Heart right ventricle (tissue), 16 donors: Measurements from ENCODE around the gene BNIP2. TPM values are rescaled to one million over a fixed set of nuclear protein-coding genes. Genes with fewer than 3 reads are reported as not detected.

Source experiments
- ATAC-seq, 8 donors: fragments of 200-7000 bp; cut with Tn5 transposase; one replicate each; pipeline ENCODE4 v1.9.1; 2020; ENCODE audit warnings: mild to moderate bottlenecking in 8 of 8, moderate library complexity in 8 of 8, moderate number of reproducible peaks in 1 of 8
- DNase-seq, 2 donors: peaks; one replicate each; pipeline ENCODE4 v3.0.0-alpha.2; 2020
- H3K27ac ChIP-seq, 10 donors: fragments of 200-600 bp; sonication (generic) in 2 of 10; one replicate each; pipeline versions ENCODE4 v1.5.0 to v1.8.0; 2020 to 2022; ENCODE audit warnings: mild to moderate bottlenecking in 3 of 10
- H3K27me3 ChIP-seq, 7 donors: fragments of 200-600 bp; one replicate each; pipeline ENCODE4 v1.8.0; 2021 to 2022; ENCODE audit warnings: mild to moderate bottlenecking in 2 of 7
- H3K36me3 ChIP-seq, 9 donors: fragments of 200-600 bp; sonication (generic) in 1 of 9; one replicate each; pipeline versions ENCODE4 v1.5.0 to v1.8.0; 2020 to 2022; ENCODE audit warnings: mild to moderate bottlenecking in 2 of 9
- H3K4me1 ChIP-seq, 9 donors: fragments of 200-600 bp; sonication (generic) in 1 of 9; one replicate each; pipeline versions ENCODE4 v1.5.0 to v1.8.0; 2020 to 2022; ENCODE audit warnings: mild to moderate bottlenecking in 4 of 9
- H3K4me3 ChIP-seq, 10 donors: fragments of 200-600 bp; sonication (generic) in 2 of 10; one replicate each; pipeline versions ENCODE4 v1.5.0 to v1.8.0; 2020 to 2022; ENCODE audit warnings: mild to moderate bottlenecking in 7 of 10, moderate library complexity in 2 of 10
- H3K9me3 ChIP-seq, 11 donors: fragments of 200-600 bp in 10 of 11; sonication (generic) in 2 of 11; one replicate each; pipeline versions ENCODE4 v1.5.0 to v1.8.0; 2013 to 2022; ENCODE audit warnings: mild to moderate bottlenecking in 2 of 11, control low read depth in 1 of 11, moderate library complexity in 1 of 11
- WGBS, 2 donors: extraction: QIAGEN DNeasy Blood & Tissue Kit; methylation state at CpG; one replicate each; pipeline ENCODE4 v1.1.7; 2013; ENCODE audit warnings: inconsistent platforms in 1 of 2; 5-methylcytosine and 5-hydroxymethylcytosine counted together
- intact Hi-C, 10 donors: fragments of 100-400 bp; cut with DNase I; formaldehyde crosslinking; loops; one replicate each; pipeline versions ENCODE4 v1.11.1 to v1.14.2; 2022
- polyA plus RNA-seq, 2 donors: library from polyadenylated mRNA; stranded (reverse); fragments of 200-250 nt; gene quantifications; one replicate each; pipeline ENCODE4 v1.2.3, GENCODE V29; 2013
- total RNA-seq, 10 donors: library from RNA; stranded (reverse); fragmentation: NEBNext Ultra II Directional in 3 of 10; extraction: Animal tissue kit (Norgen Biotek cat#: 25700) in 3 of 10; gene quantifications; one replicate each; pipeline versions ENCODE4 v1.2.1 to v1.2.4, GENCODE V29; 2021 to 2023
- TF ChIP-seq, protein P1 (sequence below), 9 donors: fragments of 200-600 bp; sonication (generic) in 2 of 9; IDR thresholded peaks; one replicate each; pipeline versions ENCODE4 v1.5.0 to v1.8.0; 2021 to 2022; ENCODE audit warnings: antibody characterized with exemption in 9 of 9, mild to moderate bottlenecking in 5 of 9, moderate library complexity in 1 of 9
- donor health status: Arrhythmogenic right ventricular cardiomyopathy.
- donor health status: ischemic (EF 13 %, LVEDD 7.1; RV severe dilation, severe dysfunction).
- donor health status: healthy with polysubstance abuse.
- donor health status: DM: no; HTN: yes; CAD: no.
- donor health status: DM: no; HTN: no; CAD: no.
- donor health status: ischemic (EF 25% LVEDD 6.9; RV normal size, moderate dysfunction).
- donor health status: ischemic (EF 25% LVEDD 5.7; RV mildly dilated, moderate dysfunction).
- donor health status: healthy.
- donor health status: DM: yes; HTN: yes; CAD: no.
- donor health status: Ischemic cardiomyopathy.
- donor health status: ischemic (EF 35%, LVEDD 5.7; RV mildly dilated, moderate dysfunction).
- donor health status: nonischemic (EF 11% LVEDD 7.7; RV severe dilation, severe dysfunction).
- donor health status: DM: yes; HTN: yes; CAD: no.
- donor health status: PGD.
- donor health status: ischemic (EF 29% LVEDD 5.4; RV normal size, mild dysfunction).
- donor health status: nonischemic (EF 23%, LVEDD 6.1; RV moderate dilation, normal function).

The BNIP2 gene
- total and polyA plus RNA-seq, 12 donors, result 28.3 to 96.6 (median 78.3) TPM

DNA sequence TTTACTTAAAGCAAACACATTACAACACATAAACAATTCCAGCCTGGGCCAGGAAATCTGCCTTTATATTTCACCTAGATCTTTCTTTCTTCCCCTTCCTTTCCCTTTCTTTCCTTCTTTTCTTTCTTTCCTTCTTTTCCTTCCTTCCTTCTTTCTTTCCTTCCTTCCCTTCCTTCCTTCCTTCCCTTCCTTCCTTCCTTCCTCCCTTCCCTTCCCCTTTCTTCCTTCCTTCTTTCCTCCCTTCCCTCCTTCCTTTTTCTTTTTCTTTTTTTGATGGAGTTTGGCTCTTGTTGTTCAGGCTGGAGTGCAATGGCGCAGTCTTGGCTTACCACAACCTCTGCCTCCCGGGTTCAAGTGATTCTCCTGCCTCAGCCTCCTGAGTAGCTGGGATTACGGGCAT lies 24.1 kb upstream of the BNIP2 start:
- WGBS, 2 donors, result 91 to 100% methylated on average over 3 of the region's 3 CpGs

DNA sequence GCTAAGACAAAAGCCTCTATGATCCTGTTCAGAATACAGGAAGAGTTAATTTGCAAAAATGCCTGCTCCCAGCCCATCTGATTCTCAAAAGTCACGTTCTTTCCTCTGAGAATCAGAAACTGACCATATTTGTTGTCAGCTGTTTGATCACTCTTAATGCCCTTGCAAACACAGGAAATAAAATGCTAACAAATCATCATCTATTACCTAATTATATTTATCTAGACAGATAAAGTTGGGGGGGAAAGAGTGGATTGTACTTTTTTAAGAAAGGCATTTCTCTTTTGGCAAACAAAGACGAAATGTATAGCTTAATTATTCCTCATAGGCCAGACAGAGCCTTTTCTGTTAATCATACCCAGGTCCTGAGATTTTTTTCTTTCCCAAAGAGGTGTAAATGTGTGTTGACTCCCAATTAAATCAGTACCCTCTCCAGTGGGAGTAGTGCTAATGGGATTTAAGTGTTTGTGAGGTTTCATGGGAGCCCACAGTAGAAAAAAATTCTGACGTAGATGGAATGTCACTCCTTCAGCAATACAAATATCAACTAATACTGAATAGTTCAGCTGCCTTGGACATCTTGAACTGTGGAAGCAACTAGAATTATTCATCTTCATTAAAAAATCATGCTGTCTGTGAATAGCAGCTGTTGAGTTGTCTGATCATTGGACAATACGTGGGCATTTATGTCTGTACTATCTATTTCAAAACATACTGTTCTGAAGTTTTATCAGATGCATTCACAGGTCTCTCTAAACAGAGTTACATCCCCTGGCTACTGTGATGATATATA lies 22.5 kb upstream of the BNIP2 start:
- DNase-seq (no peak), ATAC-seq (no peak)
- Histone ChIP-seq H3K27me3 (peaks cover 0 to 10% (median 0%) of the 10 kb centered on the region in 7 donors), H3K27ac (no peak overlapping the region), H3K36me3 (no peaks in the 10 kb centered on the region), H3K9me3 (peaks cover 0 to 10% (median 4%) of the 10 kb centered on the region in 11 donors), H3K4me3 (no peak overlapping the region), H3K4me1 (no peaks in the 10 kb centered on the region)
- 43 to 47% methylated on average over 4 of the region's 4 CpGs for WGBS, 2 donors
- intact Hi-C loops, result no loop called here
- TF ChIP-seq, protein P1, sequence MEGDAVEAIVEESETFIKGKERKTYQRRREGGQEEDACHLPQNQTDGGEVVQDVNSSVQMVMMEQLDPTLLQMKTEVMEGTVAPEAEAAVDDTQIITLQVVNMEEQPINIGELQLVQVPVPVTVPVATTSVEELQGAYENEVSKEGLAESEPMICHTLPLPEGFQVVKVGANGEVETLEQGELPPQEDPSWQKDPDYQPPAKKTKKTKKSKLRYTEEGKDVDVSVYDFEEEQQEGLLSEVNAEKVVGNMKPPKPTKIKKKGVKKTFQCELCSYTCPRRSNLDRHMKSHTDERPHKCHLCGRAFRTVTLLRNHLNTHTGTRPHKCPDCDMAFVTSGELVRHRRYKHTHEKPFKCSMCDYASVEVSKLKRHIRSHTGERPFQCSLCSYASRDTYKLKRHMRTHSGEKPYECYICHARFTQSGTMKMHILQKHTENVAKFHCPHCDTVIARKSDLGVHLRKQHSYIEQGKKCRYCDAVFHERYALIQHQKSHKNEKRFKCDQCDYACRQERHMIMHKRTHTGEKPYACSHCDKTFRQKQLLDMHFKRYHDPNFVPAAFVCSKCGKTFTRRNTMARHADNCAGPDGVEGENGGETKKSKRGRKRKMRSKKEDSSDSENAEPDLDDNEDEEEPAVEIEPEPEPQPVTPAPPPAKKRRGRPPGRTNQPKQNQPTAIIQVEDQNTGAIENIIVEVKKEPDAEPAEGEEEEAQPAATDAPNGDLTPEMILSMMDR (IDR thresholded peaks at IDR 0.05), result no peak

More for the DNA sequence above, 24.1 kb upstream of the BNIP2 start:
- intact Hi-C loops, result no loop called here
- no peak for ATAC-seq
- no peak for DNase-seq
- H3K36me3 ChIP-seq, result no peaks in the 10 kb centered on the region
- TF ChIP-seq, protein P1 (IDR thresholded peaks at IDR 0.05), result no peak
- no peak overlapping the region for H3K4me3 ChIP-seq
- H3K4me1 ChIP-seq, result no peaks in the 10 kb centered on the region
- no peak overlapping the region for H3K27ac ChIP-seq
- H3K9me3 ChIP-seq, result no peaks in the 10 kb centered on the region
- H3K27me3 ChIP-seq, result peaks cover 0 to 11% (median 0%) of the 10 kb centered on the region in 7 donors

DNA sequence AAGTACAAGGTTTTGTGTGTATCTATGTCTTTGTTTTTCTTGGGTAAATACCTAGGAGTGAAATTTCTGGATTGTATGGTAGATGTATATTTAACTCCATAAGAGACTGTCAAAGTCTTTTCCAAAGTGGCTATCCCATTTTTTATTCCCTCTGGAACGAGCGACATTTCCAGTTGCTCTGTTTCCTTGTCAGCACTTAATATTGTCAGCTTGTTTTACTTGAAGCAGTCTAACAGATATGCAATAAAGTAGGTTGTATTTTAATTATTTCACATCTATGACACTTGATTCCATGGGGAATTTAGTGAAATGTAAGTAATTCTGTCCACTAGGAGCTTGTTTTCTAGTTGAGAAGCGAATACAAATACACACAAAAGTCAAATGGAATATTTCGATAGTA lies 18.5 kb upstream of the BNIP2 start:
- Histone ChIP-seq H3K27ac (no peak overlapping the region), H3K4me3 (no peak overlapping the region), H3K9me3 (peaks cover 0 to 10% (median 4%) of the 10 kb centered on the region in 11 donors), H3K4me1 (no peaks in the 10 kb centered on the region), H3K36me3 (no peaks in the 10 kb centered on the region), H3K27me3 (peaks cover 0 to 11% (median 0%) of the 10 kb centered on the region in 7 donors)
- DNase-seq, result no peak
- intact Hi-C loops, result no loop called here
- WGBS, 2 donors, result 96 to 97% methylated on average over 4 of the region's 4 CpGs
- TF ChIP-seq, protein P1 (IDR thresholded peaks at IDR 0.05), result no peak
- no peak for ATAC-seq

DNA sequence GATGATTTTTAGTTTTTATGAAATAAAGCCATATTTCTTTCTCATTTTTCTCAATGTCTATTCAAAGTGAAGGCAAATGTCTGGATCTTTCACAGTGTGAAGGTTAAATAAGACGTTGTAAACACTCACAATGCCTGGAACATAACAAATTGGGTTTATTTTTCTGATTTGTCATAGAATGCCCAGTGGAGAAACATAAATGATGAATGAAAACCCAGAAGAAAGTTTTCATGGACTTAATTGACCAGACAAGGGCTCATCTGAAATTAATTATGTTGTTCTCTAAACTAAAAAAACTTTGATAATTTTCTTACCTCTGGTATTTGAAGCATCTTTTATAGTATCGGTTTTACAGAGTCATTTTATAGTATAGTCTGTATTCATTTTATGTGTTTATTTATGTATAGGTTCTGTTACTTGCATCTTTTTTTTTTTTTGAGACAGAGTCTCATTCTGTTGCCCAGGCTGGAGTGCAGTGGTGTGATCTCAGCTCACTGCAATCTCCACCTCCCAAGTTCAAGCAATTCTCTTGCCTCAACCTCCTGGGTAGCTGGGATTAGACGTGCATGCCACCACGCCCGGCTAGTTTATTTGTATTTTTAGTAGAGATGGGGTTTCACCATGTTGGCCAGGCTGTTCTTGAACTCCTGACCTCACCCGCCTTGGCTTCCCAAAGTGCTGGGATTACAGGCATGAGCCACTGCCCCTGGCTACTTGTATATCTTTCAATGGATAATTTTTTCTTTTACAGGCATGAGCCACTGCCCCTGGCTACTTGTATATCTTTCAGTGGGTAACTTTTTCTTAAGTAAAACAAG lies 15.1 kb upstream of the BNIP2 start:
- H3K36me3 ChIP-seq, result no peaks in the 10 kb centered on the region

More for the DNA sequence above, 15.1 kb upstream of the BNIP2 start:
- intact Hi-C loops, result no loop called here
- peaks cover 0 to 11% (median 4%) of the 10 kb centered on the region in 7 donors for H3K27me3 ChIP-seq
- ATAC-seq, result no peak
- H3K27ac ChIP-seq, result no peak overlapping the region
- no peak overlapping the region for H3K4me3 ChIP-seq
- DNase-seq, result no peak
- 66 to 73% methylated on average over 6 of the region's 6 CpGs for WGBS, 2 donors
- TF ChIP-seq, protein P1 (IDR thresholded peaks at IDR 0.05), result no peak
- H3K4me1 ChIP-seq, result no peaks in the 10 kb centered on the region
- H3K9me3 ChIP-seq, result peaks cover 0 to 10% (median 4%) of the 10 kb centered on the region in 11 donors
